GM12864 (cell line): ENCODE results near the gene TFAP2D.

Source experiments
- DNase-seq: peaks from one replicate; pipeline ENCODE4 v3.0.0-alpha.2; 2011; ENCODE audit warnings: low read depth
- H3K4me3 ChIP-seq: 2 replicates; pipeline ENCODE4 v1.5.1; 2011; ENCODE audit warnings: mild to moderate bottlenecking, low read depth, low read length, control low read depth
- TF ChIP-seq, protein P1 (sequence below): IDR thresholded peaks from 2 replicates; pipeline ENCODE4 v1.5.1; 2011; ENCODE audit warnings: low read depth, mild to moderate bottlenecking, moderate library complexity, low read length, control low read depth, inconsistent platforms; ENCODE audit errors: missing control alignments

TFAP2D gene

DNA sequence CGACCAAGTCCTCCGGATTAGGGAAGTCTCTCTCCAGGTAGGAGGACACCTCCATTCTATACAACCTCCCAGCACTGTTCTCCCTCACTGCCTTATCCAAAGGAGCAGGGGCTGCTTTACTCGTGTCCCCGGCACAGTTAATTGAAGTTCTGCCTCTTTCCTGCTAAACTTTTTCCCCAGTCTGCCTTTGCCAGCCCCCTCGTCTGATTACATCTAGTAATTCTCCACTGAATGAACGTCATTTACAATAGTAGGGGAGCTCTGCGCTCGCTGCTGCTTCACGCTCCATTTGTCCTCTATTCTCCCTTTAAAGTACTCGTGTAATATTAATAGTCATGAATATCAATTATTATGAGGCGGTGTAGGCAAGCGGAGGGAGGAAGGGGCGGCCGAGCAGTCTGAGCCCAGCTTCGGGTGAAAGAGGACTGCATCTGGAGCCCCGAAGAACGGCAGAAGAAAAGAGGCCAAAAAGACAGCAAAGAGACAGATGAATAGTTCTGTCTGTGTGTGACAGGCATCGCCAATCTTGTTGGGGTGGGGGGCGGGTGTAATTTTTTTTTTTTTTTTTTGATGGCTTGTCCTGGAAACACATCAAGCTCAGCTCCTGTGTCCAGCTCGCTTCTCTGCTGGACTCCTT lies 108.2 kb downstream of the TFAP2D start:
- no peak overlapping the region for H3K4me3 ChIP-seq
- TF ChIP-seq, protein P1, sequence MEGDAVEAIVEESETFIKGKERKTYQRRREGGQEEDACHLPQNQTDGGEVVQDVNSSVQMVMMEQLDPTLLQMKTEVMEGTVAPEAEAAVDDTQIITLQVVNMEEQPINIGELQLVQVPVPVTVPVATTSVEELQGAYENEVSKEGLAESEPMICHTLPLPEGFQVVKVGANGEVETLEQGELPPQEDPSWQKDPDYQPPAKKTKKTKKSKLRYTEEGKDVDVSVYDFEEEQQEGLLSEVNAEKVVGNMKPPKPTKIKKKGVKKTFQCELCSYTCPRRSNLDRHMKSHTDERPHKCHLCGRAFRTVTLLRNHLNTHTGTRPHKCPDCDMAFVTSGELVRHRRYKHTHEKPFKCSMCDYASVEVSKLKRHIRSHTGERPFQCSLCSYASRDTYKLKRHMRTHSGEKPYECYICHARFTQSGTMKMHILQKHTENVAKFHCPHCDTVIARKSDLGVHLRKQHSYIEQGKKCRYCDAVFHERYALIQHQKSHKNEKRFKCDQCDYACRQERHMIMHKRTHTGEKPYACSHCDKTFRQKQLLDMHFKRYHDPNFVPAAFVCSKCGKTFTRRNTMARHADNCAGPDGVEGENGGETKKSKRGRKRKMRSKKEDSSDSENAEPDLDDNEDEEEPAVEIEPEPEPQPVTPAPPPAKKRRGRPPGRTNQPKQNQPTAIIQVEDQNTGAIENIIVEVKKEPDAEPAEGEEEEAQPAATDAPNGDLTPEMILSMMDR, result no peak
- DNase-seq, result no peak

DNA sequence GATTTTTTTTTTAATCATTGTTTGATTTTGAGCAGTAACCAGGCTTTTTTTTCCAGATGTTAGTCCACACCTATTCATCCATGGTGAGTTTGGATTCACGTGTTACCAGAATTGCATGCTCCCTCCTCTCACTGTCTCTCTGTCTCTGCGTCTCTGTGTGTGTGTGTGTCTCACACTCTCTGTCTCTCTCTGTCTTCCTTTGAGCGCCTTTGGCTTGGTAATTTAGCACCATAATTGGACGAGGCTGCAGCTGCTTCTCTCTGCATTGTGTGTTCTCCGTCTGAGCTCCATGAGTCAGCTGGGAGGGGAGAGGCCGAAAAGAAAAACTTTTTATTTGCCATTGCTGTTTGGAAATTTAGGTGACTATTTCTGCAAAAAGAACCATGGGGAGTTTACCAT lies 108.8 kb downstream of the TFAP2D start:
- no peak for DNase-seq
- TF ChIP-seq, protein P1, result no peak
- no peak overlapping the region for H3K4me3 ChIP-seq
